Central memory CD4-positive, alpha-beta T cell (primary cell): Measurements from ENCODE around the gene RPS8.
"Not testable (repeated sequence)": the region's sequence is repeated elsewhere in the genome, so short reads cannot be mapped to it uniquely, and the experiment has no call there.

Source experiments
- DNase-seq: peaks from one replicate; pipeline ENCODE4 v3.0.0; 2022
- total RNA-seq, 3 experiments: gene quantifications; one replicate each; lab custom pipeline; 2026; lab: John Stamatoyannopoulos, UW

Gene RPS8
- 949 to 1,737 (median 1,503) reads per million in 3 experiments for total RNA-seq

DNA sequence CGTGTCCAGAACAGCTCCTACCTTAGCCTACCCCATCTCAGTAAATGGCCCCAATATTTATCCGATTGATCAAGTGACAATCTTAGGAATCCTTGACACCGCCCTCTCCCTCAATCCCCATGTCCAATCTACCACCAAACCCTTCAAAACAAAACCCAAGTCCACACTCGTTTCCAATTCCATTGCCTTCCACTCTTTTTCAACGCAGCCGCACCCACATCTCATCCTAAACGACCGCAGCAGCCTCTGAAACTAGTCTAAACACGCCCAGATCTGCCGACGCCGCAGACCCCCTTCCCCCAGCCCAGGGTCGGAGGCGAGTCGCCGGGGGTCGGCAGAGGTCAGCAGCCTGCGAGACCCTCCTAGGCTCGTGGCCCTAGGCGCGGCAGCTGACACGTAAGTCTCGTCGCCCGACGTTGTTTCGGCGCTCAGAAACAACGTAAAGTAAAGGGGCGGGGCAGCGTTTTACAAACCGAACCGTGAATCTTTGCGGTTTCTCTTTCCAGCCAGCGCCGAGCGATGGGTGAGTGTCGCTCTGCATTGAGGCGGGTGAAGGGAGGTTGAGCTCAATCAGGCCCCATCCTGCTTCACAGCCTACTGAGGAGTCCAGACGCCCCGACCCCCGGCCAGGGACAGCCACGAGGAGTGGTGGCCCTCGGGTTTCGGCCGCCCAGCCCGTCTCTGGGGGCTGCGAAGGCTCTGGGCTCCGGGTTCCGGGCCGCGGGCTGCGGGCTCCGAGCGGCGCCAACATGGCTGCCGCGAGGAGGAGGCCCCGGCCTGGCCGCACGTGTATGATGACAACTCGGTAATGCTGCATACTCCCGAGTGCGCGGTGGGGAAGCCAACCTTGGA, at the start of gene RPS8:
TSS of gene RPS8 (plus strand) at position 463 of the 852 bp plus-strand sequence. CDS start at position 520, 57 bp downstream.
- peak; percentile 88 for DNase-seq

DNA sequence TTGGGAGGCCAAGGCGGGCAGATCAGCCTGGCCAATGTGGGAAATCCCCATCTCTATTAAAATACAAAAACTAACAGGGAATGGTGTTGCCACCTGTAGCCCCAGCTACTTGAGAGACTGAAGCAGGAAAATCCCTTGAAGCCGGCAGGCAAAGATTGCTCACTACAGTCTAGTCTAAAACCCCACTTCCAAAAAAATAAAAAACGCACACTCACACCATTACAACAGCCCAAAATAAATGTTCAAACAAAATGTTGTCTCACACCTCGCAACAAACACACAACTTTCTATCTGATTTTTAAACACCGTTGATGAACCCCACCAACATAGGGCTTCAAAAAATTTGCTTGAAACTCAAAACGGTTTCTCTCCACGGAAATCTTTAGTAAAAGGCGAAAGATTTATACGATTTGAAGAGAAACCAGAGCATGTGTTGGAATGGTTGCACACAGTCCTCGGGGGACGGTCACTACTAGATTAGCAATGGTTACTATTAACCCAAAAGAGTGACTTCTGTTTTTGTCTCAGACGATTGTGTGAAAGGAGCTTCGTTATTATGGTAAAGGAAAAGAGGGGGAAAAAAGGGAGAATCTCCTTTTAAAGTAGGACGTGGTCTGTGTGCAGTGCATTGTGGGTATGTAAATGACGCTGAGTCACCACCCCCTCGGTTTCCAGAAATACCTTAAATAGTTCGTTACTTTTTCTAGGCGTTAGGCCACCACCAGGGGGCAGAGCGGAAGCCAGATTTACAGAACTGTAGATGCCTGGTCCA, 44.4 kb upstream of the RPS8 start, which contains the start of gene RNU5D-1:
TSS of gene RNU5D-1 (minus strand) at position 430 of the 772 bp plus-strand sequence.
- peak; percentile 91 for DNase-seq

DNA sequence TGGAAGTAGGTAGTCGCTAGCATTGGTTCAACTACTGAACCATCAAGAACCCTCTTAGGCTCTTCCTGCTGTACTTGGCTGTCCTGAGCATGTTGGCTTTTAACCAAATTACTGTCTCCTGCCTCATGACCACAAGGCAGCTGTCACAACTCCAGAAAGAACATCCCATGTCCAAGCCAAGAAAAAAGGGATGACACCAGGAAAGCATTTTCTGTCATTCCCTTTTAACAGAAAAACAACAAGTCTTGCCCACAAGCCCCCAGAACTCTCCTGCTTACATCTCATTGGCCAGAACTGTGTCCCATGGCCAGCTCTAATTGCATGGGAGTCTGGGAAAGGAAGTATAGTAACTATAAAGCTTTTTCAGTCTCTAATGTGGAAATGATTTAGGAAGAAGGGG, 42.0 kb upstream of the RPS8 start:
- no peak for DNase-seq

DNA sequence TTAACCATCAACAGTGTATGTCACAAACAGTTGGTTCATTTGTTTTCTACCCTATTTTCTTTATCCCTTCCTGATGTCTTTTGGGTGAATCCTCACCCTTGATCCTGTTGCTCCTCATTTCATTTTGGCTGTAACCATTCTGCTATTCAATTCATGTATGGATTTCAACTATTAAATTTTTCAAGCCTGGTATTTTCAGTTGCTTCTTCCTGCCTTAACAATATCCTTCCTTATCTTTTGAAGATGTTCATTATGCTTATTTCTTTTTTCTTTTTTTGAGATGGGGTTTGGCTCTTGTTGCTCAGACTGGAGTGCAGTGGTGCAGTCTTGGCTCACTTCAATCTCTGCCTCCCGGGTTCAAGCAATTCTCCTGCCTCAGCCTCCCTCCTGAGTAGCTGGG, 41.6 kb upstream of the RPS8 start:
- DNase-seq, result no peak

DNA sequence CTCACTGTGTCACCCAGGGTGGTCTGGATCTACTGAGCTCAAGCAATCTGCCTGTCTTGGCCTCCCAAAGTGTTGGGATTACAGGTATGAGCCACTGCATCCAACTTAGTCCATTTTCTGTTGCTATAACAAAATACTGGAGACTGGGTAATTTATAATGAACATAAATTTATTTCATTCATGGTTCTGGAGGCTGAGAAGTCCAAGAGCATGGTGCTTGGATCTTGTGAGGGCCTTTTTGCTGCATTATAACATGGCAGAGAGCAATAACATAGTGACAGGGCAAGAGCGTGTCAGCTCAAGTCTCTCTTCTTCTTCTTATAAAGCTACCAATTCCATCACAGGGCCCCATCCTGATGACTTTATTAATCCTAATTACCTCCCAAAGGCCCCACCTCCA, 39.3 kb upstream of the RPS8 start:
- DNase-seq, result no peak

DNA sequence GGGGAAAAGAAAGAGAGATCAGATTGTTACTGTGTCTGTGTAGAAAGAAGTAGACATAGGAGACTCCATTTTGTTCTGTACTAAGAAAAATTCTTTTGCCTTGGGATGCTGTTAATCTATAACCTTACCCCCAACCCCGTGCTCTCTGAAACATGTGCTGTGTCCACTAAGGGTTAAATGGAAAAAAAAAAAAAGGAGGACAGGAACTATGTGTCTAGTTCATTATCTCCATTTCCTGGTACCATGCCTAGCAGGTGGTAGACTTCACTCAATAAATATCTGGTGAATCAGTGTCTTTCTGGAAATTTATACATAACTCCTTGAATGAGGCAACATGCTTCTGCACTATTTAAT, 36.4 kb upstream of the RPS8 start:
- DNase-seq, result not testable (repeated sequence)

DNA sequence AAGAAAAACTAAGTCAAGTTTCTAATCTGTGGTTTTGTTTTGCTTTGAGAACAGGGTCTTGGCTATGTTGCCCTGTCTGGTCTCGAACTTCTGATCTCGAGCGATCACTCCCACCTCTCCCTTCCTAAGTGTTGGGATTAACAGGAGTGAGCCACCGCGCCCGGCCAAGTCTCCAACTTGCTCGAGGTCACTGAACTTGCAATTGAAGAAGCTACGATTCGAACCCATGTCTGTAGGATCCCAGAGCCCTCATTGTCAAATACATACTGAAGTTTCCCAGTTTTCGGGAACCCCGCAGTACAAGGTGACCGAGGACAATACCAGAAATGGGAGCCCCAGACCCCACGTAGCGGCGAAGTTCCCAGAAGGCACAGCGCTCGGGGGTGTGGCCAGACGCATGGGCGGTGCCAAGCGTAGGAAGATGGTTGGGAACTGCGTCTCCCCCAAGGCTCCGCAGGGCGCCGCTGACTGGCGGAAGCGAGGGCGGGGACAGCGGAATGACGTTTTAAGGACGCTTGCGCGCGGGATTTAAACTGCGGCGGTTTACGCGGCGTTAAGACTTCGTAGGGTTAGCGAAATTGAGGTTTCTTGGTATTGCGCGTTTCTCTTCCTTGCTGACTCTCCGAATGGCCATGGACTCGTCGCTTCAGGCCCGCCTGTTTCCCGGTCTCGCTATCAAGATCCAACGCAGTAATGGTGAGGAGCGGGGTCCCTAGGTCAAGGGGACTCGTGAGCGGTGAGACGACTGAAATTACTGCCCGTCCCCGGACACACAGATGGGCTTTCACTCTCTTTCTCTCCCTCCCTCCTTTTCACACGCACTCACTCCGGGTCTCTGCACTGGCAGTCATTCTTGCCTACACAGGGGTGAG, 35.8 kb upstream of the RPS8 start, which contains the start of gene KIF2C:
TSS of gene KIF2C (plus strand) at position 531 of the 872 bp plus-strand sequence. CDS start at position 627, 96 bp downstream.
- DNase-seq, result peak; percentile 94

DNA sequence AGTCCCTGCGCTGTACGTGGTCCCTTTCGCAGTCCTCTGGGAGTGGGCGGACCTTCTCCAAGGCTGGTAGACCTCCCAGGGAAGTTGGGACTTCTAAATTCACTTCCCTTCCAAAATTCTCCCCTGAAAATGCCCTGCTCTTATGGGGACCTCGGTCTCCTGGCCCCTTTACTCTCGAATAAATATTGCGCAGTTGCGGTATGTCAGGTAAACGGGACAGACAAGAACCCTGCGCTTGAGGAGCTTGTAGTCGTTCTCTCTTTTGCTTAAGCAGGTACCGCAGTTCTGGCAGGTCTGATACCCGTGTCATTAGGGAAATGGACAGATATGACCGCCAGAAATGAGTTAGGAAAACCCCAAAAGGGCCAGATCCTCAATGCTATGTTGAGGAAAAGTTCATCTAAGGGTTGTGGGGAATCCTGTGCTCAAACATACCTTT, 35.1 kb upstream of the RPS8 start:
- no peak for DNase-seq

DNA sequence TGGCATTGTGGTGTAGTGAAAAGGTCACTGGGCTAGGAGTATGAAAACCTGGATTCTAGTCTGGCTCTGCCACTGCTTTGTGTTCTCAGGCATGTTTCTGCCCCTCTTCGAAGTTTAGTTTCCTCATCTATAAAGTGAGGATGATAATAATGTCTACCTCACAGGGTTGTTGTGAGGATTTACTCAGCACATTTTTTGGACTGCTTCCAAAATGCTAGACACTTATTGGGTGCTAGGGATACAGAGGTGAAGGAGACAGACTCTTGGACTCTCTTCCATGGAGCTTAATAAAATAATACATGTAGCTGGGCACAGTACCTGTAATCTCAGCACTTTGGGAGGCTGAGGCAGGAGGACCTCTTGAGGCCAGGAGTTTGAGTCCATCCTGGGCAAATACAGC, 32.1 kb upstream of the RPS8 start:
- no peak for DNase-seq

DNA sequence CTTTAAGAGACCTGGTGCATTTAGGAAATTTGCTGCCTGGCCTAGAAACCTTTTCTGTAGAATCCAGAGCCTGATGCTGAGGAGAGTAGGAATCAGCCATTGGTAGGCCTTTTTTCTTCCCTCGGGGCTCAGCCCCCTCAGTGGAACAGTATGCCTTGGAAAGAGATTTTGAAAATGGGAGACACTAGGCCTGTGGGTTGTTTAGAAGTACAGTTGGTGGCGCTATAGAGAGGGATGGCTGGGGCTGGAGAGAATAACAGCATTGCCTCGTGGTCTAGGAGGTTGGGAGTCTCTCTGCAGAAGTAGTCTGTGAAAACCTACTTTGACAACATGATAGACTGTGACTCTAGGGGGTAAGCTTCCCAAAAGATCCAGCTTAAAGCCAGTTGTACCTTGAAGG, 27.5 kb upstream of the RPS8 start:
- no peak for DNase-seq

DNA sequence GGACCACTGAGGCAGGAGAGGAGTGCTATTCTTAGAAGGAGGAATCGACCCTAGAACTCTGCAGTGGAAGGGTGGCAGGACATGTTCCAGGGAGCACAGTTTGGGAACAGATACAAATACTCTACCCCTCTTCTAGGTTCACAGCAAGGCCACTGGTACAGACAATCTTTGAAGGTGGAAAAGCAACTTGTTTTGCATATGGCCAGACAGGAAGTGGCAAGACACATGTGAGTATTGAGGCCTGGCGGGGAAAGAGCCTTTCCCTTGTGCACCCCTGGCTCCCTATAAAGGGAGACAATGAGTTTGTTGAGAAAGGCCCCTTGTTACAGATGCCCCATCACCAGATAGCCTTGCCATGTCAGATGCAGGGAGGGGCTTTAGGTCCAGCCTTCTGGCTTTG, 17.9 kb upstream of the RPS8 start:
- no peak for DNase-seq

DNA sequence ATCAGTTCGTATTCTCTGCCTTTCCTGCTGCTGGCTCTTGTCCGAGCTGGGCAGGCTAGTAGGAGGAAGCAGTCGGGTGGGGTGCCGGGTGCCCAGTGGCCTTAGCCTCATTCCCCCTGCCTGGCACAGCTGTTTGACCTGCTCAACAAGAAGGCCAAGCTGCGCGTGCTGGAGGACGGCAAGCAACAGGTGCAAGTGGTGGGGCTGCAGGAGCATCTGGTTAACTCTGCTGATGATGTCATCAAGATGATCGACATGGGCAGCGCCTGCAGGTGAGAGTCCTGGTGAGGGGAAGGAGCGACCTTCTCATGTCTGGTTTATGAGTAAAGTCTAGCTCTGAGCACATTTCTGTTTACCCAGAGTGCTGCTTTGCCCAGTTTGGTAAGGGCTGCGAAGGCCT, 16.3 kb upstream of the RPS8 start:
- no peak for DNase-seq

DNA sequence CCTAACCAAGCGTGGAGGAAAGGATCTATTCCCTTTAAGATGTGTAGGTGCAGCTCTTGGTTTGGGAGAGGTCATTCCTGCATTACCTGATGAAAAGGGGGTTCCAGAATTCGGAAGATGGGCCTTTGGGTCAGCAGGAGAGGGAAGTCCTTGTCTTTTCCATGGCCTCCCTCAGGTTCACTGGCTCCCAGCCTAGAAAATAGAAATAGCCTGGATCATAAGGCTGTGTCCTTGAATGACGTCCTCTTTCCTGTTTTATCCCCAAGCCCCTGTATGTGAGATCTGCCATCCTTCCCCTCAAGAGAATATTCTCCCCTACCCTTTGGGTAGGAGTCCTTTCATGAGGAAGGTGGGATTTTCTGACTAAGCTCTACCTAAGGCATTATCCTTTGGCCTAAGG, 14.5 kb upstream of the RPS8 start:
- no peak for DNase-seq

DNA sequence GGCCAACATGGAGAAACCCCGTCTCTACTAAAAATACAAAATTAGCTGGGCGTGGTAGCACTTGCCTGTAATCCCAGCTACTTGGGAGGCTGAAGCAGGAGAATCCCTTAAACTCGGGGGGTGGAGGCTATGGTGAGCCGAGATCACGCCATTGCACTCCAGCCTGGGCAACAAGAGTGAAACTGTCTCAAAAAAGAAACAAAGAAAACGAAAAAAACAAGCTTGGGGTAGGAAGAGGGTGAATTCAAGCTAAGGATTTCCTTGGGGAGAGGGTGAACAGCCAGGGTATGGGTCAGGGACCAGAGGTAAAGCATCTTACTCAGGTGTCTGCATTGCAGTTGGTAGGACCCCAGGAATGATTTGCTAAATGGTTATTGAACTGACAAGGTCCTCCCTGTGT, 8.9 kb upstream of the RPS8 start:
- DNase-seq, result not testable (repeated sequence)

DNA sequence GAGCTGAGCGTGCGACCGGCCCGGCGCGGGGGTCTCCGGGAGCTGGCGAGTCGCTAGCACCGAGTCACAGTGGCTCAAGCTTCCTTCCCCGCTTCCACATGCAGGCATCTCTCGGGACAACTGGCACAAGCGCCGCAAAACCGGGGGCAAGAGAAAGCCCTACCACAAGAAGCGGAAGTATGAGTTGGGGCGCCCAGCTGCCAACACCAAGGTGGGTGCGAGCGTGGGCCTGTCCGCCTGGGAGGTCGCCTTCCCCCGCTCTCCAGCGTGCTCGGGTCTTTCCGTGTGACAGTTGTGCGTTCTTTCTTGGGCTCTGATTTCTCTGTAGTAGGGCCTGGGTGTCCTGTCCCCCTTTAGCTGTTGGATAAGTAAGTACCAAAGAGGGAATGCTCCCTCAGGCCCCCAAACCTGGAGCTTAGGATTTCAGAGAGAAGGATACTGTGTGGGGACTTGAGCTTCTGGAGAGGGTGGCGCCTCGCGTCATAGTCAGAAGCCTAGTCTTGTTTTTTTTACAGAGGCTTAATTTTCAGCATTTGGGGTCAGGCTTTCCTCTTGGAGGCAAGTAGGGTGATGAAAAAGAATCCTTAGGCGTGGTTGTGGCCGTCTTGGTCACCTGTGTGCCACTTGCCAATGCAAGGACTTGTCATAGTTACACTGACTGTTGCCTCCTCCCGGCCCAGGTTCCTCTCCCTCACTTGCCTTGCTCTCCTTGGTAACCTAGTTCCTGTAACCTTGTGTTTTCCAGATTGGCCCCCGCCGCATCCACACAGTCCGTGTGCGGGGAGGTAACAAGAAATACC, 790 bp downstream of the RPS8 start:
- no peak for DNase-seq

DNA sequence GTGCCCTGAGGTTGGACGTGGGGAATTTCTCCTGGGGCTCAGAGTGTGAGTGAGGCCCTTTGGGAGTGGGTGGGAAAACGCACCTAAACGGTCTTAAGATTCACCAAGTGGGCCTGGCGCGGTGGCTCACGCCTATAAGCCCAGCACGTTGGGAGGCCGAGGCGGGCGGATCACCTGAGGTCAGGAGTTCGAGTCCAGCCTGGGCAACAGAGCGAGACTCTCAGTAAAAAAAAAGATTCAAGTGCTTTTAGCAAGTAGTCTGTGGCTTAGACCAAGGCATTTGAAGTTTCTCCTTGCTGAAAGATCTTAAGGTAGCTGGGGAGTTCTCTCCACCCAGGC, 1.4 kb downstream of the RPS8 start:
- no peak for DNase-seq

DNA sequence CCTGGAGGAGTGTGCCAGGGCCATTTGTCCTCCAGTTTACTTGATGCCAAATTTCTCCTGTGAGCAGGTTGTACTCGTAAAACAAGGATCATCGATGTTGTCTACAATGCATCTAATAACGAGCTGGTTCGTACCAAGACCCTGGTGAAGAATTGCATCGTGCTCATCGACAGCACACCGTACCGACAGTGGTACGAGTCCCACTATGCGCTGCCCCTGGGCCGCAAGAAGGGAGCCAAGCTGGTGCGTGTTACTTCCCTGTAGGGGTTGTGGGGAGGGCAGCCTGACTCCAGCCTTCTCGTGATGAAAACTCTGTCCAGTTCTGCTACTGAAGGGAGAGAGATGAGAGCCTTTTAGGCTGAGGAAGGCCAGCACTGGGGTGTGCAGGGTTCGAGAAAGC, 2.2 kb downstream of the RPS8 start:
- DNase-seq, result no peak

DNA sequence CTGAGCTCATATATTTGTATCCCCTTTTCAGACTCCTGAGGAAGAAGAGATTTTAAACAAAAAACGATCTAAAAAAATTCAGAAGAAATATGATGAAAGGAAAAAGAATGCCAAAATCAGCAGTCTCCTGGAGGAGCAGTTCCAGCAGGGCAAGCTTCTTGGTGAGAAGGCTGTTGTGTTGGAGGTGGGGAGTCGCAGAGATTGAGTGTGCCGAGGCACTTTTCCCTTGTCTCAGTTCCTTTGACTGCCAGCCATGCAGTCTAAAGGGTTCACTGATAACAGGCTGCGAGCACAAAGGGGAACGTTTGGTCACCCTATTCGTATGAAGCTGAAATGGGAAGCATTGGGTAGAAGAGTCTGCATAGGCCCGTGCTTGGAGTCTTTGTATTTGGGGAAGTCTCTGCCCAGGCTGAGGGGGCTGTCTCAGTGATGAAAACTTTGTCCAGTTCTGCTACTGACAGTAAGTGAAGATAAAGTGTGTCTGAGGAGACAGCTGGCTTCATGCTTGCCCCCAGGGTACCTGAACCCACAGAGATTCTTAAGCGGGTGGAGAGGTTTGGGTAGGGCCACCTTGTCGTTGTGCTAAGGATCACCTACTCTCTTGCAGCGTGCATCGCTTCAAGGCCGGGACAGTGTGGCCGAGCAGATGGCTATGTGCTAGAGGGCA, 2.8 kb downstream of the RPS8 start:
- DNase-seq, result no peak

DNA sequence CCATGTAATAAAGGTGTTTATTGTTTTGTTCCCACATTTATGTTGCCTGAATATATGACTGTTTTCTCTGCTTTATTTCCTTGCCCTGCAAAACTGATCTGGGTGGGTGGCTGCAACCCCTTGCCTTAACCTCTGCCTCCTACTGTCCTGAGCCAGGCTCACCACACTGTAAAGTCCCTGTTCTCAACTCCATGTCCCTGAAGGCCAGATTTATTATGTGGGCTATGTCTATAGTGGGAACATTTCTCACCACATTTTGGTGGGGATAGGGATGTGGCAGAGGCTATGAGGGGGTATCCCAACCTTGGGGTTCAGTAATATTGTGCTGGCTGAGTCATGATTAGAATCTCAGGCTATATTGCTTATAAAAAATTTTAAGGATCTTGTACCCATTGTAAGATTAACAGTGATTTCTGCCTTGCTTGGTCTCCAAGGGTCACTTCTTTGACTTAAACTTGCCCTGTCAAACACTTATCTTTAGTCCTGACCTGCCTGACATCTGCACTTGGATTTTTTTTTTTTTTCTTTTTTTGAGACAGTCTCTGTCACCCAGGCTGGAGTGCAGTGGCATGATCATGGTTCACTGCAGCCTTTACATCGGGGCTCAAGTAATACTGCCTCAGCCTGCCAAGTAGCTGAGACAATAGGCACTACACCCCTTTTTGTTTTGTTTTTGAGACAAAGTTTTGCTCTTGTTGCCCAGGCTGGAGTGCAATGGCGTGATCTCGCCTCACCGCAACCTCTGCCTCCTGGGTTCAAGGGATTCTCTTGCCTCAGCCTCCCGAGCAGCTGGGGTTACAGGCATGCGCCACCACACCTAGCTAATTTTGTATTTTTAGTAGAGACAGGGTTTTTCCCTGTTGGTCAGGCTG, 3.6 kb downstream of the RPS8 start:
- no peak for DNase-seq

DNA sequence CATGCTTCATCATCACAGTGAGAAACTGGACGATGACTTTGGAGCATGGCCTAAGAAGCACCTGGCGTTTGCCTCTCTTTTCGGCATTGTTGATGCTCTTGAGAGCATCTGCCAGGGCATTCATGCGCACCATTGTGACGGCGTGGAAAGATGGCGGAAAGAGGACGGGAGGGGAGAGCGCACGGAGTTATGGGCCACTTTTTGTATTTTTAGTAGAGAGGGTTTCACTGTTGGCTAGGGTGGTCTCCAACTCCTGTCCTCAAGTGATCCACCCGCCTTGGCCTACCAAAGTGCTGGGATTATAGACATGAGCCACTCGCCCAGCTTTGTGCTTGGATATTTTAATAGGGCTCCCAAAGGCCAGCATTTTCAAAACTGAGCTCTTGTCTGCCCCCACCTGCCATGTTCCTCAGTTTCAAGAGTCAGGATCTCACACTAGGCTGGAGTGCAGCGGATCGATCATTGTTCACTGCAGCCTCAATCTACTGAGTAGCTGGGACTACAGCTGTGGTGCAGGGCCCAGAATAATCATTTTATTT, 5.3 kb downstream of the RPS8 start:
- DNase-seq, result no peak
